ENCODE measurements around the gene MAP3K1. TPM values are rescaled to one million over a fixed set of nuclear protein-coding genes. Genes with fewer than 3 reads are reported as not detected.

Gene MAP3K1
- total RNA-seq, 2 experiments from 2014 or later = 20.5 to 20.6 TPM

DNA sequence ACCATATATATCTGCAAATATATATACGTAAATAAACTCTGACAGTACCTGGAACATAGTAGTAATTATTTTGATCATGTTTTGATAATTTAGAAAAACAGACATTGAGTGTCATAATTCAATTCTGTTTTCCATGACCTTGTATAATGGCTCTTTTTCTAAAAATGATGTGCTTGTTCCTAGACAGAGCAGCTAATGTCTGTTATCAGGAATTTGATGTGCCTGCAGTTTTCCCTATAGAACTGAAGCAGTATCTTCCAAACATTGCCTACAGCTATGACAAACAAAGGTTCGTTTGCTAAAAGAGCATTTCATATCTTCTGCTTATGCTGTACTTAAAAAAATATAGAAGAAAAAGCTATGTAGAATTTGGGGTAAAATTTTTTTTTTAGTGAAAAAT is 99.3 kb downstream of the MAP3K1 start:
- ChIA-PET POLR2A (no interaction called here), CTCF (interaction anchor here (0.7 to 1.2 kb wide), 2 partner anchors 15 to 301 kb away, joined by 3 read pairs; no protein-coding TSS in a partner anchor)
- Mint-ChIP-seq H3K36me3 (peaks cover 7% of the 10 kb centered on the region), H3K27ac (no peak overlapping the region), H3K27me3 (no peaks in the 10 kb centered on the region), H3K4me1 (ENCODE audit: low read depth) (peaks cover 9% of the 10 kb centered on the region), H3K9me3 (no peaks in the 10 kb centered on the region), H3K4me3 (no peak overlapping the region)
- intact Hi-C loops (cut with micrococcal nuclease) = no loop called here
- DNase-seq = no peak

GRCh38 chr5:56917534-56917933 is 102.2 kb downstream of the MAP3K1 start:
- CTCF ChIA-PET = interaction anchor here (0.6 to 2.0 kb wide), 4 partner anchors 17 to 962 kb away, joined by 3 to 6 read pairs (median 4); no protein-coding TSS in a partner anchor
- H3K36me3 Mint-ChIP-seq = peaks cover 12% of the 10 kb centered on the region
- H3K4me3 Mint-ChIP-seq = no peak overlapping the region
- DNase-seq = no peak
- no peak overlapping the region for H3K27ac Mint-ChIP-seq
- H3K4me1 Mint-ChIP-seq (ENCODE audit: low read depth) = no peaks in the 10 kb centered on the region
- POLR2A ChIA-PET = no interaction called here
- H3K9me3 Mint-ChIP-seq = no peaks in the 10 kb centered on the region
- no peaks in the 10 kb centered on the region for H3K27me3 Mint-ChIP-seq
- intact Hi-C loops (cut with micrococcal nuclease) = no loop called here

DNA sequence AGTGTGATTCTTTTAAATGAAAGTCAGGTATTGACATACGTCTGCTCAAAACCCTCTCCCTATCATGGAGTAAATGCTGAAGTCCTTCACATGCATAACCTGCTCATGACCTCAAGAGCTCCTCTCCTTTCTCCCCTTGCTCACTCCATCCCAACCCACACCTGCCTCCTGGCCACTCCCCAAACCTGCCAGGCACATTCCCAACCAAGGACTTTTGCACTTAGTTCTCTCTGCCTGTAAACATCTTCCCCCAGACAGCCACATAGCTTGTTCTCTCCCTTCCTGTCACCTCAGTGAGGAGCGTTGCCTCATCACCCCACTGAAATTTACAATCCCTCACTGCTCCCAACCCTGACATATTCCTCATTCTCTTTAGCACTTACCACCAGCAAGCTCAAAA is 102.7 kb downstream of the MAP3K1 start:
- Mint-ChIP-seq H3K9me3 (no peaks in the 10 kb centered on the region), H3K27ac (no peak overlapping the region), H3K4me3 (no peak overlapping the region), H3K27me3 (no peaks in the 10 kb centered on the region), H3K36me3 (peaks cover 15% of the 10 kb centered on the region), H3K4me1 (ENCODE audit: low read depth) (no peaks in the 10 kb centered on the region)
- intact Hi-C loops (cut with micrococcal nuclease) = no loop called here
- ChIA-PET POLR2A (interaction anchor here (1.2 kb wide), 1 partner anchor 8 kb away, joined by 7 read pairs; the partner anchor contains the start of gene SETD9), CTCF (interaction anchor here (0.6 to 2.0 kb wide), 3 partner anchors 18 to 963 kb away, joined by 4 to 6 read pairs (median 4); no protein-coding TSS in a partner anchor)
- no peak for DNase-seq

GRCh38 chr5:56919942-56920662 is 104.8 kb downstream of the MAP3K1 start:
- DNase-seq = no peak
- intact Hi-C loops (cut with micrococcal nuclease) = no loop called here
- no peaks in the 10 kb centered on the region for H3K4me1 Mint-ChIP-seq (ENCODE audit: low read depth)
- no peak overlapping the region for H3K4me3 Mint-ChIP-seq
- no peaks in the 10 kb centered on the region for H3K9me3 Mint-ChIP-seq
- H3K36me3 Mint-ChIP-seq = peaks cover 28% of the 10 kb centered on the region
- no peak overlapping the region for H3K27ac Mint-ChIP-seq
- H3K27me3 Mint-ChIP-seq = no peaks in the 10 kb centered on the region
- ChIA-PET CTCF (interaction anchor here (1.1 to 1.2 kb wide), 3 partner anchors 18 to 648 kb away, joined by 3 to 4 read pairs (median 4); no protein-coding TSS in a partner anchor), POLR2A (no interaction called here)

DNA sequence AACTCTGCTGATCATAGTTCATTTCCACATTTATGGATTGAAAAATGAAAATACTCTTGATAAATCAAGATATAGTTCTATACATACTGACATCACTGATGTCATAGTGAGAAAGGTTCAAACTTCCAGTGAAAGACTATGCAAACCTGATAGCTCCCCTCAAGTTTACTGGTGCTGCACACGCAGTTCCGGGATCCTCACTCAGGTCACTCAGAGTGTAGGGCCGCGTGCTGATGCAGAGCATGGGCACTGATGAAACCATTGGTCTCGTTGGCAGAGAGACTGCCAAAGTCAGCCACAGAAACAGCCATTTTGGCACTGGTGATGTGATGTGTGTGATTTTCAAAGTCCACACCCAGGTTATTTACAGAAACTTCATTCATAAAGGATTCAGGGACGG is 107.6 kb downstream of the MAP3K1 start:
- CTCF ChIA-PET = no interaction called here
- H3K36me3 Mint-ChIP-seq = peaks cover 31% of the 10 kb centered on the region
- POLR2A ChIA-PET = no interaction called here
- no peaks in the 10 kb centered on the region for H3K9me3 Mint-ChIP-seq
- H3K27ac Mint-ChIP-seq = no peak overlapping the region
- no peak overlapping the region for H3K4me3 Mint-ChIP-seq
- DNase-seq = no peak
- intact Hi-C loops (cut with micrococcal nuclease) = no loop called here
- H3K27me3 Mint-ChIP-seq = no peaks in the 10 kb centered on the region
- no peaks in the 10 kb centered on the region for H3K4me1 Mint-ChIP-seq (ENCODE audit: low read depth)

GRCh38 chr5:56934325-56934724 is 119.0 kb downstream of the MAP3K1 start:
- Mint-ChIP-seq H3K4me3 (no peak overlapping the region), H3K27ac (no peak overlapping the region), H3K9me3 (no peaks in the 10 kb centered on the region), H3K36me3 (peaks cover 40% of the 10 kb centered on the region), H3K4me1 (ENCODE audit: low read depth) (peaks cover 4% of the 10 kb centered on the region), H3K27me3 (no peaks in the 10 kb centered on the region)
- ChIA-PET CTCF (no interaction called here), POLR2A (no interaction called here)
- no peak for DNase-seq
- intact Hi-C loops (cut with micrococcal nuclease) = no loop called here

DNA sequence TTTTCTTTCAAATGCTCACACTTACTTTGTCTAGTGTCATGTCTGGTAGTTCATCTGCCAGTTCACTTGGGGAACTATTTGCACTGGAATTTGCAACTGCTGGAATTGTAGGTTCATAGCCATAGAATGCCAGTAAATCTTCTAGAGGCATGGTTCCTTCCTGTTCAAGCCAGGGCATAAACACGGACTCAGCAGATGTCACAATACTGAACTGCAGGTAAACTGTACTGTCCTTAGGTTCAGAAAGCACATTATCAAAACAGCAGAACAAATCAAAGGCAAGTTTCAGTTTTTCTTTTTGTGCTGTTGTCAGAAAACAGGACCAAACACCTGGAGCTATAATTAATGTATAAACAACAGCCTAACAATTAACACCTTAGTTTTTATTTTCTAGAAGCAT is 123.5 kb downstream of the MAP3K1 start:
- no peak overlapping the region for H3K27ac Mint-ChIP-seq
- ChIA-PET POLR2A (no interaction called here), CTCF (no interaction called here)
- DNase-seq = no peak
- intact Hi-C loops (cut with micrococcal nuclease) = no loop called here
- no peaks in the 10 kb centered on the region for H3K27me3 Mint-ChIP-seq
- H3K36me3 Mint-ChIP-seq = peaks cover 51% of the 10 kb centered on the region
- no peaks in the 10 kb centered on the region for H3K4me1 Mint-ChIP-seq (ENCODE audit: low read depth)
- no peak overlapping the region for H3K4me3 Mint-ChIP-seq
- no peaks in the 10 kb centered on the region for H3K9me3 Mint-ChIP-seq

DNA sequence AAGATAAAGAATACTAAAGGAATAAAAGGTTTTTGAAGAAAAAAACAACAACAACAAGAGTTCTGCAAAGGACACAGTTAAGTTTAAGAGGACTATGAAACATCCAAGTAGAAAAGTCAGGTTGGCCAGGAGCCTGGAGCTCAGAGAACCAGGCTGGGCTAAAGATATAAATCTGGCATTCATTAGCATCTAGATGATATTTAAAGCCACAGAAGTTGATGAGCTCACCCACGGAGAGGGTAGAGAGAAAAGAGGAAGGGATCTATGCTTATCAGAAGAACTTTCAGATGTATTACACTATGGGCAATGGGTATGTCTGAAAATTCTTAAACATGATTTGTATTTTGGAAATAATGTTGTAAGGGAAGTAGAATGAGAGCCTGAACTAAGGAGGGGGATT is 126.6 kb downstream of the MAP3K1 start:
- ChIA-PET CTCF (no interaction called here), POLR2A (no interaction called here)
- Mint-ChIP-seq H3K4me3 (no peak overlapping the region), H3K27me3 (no peaks in the 10 kb centered on the region), H3K36me3 (peaks cover 40% of the 10 kb centered on the region), H3K27ac (no peak overlapping the region), H3K4me1 (ENCODE audit: low read depth) (no peaks in the 10 kb centered on the region), H3K9me3 (no peaks in the 10 kb centered on the region)
- no peak for DNase-seq
- intact Hi-C loops (cut with micrococcal nuclease) = no loop called here

Other genes with a start within 250 kb of the MAP3K1 start
- gene SETD9, start 94.0 kb downstream of the MAP3K1 start, total RNA-seq = 1 to 10 TPM; 5.1 to 7.4 TPM
- 10 to 100 TPM; 16.5 to 17.2 TPM for gene MIER3, start 136.6 kb downstream of the MAP3K1 start, total RNA-seq